GM21528 (cell line): ENCODE results near the gene RDX.

Experiments
- ATAC-seq: cut with Tn5 transposase; IDR thresholded peaks from one replicate; pipeline ENCODE4 v1.9.1; 2021; ENCODE audit warnings: mild to moderate bottlenecking, moderate library complexity; ENCODE audit not compliant: unreplicated experiment, low FRiP score

RDX gene

GRCh38 chr11:110147962-110148709, 148.3 kb downstream of the RDX start:
- no peak for ATAC-seq

- no peak for ATAC-seq
Observed at GRCh38 chr11:110141812-110142211, 154.6 kb downstream of the RDX start.

GRCh38 chr11:110134110-110134509, 162.3 kb downstream of the RDX start:
- no peak for ATAC-seq

GRCh38 chr11:110133160-110133559, 163.3 kb downstream of the RDX start:
- ATAC-seq = no peak

GRCh38 chr11:110131386-110132123, 164.9 kb downstream of the RDX start:
- ATAC-seq = no peak

- ATAC-seq = no peak
Observed at GRCh38 chr11:110130642-110131238, 165.7 kb downstream of the RDX start.

GRCh38 chr11:110128161-110128560, 168.3 kb downstream of the RDX start:
- ATAC-seq = no peak

- no peak for ATAC-seq
Observed at GRCh38 chr11:110126936-110127335, 169.5 kb downstream of the RDX start.

- ATAC-seq = no peak
Observed at GRCh38 chr11:110125632-110126031, 170.8 kb downstream of the RDX start.
